HL-60 (cell line): ENCODE data around the gene EGLN1.

Experiments
- DNase-seq, 2 experiments: peaks; one replicate each; pipeline ENCODE4 v3.0.0-alpha.2; 2010 to 2020; ENCODE audit warnings: low read depth in 1 of 2, low spot score in 1 of 2
- H3K27ac ChIP-seq: fragments of 250-450 bp; sonication (Bioruptor Pico); replicated peaks from 2 replicates; pipeline ENCODE4 v1.5.1; 2020; ENCODE audit warnings: mild to moderate bottlenecking, moderate library complexity
- H3K27me3 ChIP-seq: fragments of 250-450 bp; sonication (Bioruptor Pico); 2 replicates; pipeline ENCODE4 v1.5.1; 2021; ENCODE audit warnings: mild to moderate bottlenecking, moderate library complexity; ENCODE audit not compliant: insufficient read depth, poor library complexity, severe bottlenecking
- H3K4me3 ChIP-seq: replicated peaks from 2 replicates; pipeline ENCODE4 v1.5.1; 2011; ENCODE audit warnings: mild to moderate bottlenecking, control low read depth, low read length; ENCODE audit not compliant: insufficient read depth
- CTCF ChIP-seq: IDR thresholded peaks from one replicate; pipeline ENCODE4 v1.5.1; 2011; ENCODE audit warnings: low read length, control low read depth, inconsistent platforms; ENCODE audit not compliant: insufficient read depth
- GABPA ChIP-seq: IDR thresholded peaks from 2 replicates; pipeline ENCODE4 v1.6.1; 2012; ENCODE audit warnings: low read depth
- POLR2AphosphoS5 ChIP-seq: IDR thresholded peaks from 2 replicates; pipeline ENCODE4 v1.6.1; 2012; ENCODE audit warnings: low read depth
- REST ChIP-seq: IDR thresholded peaks from 2 replicates; pipeline ENCODE4 v1.6.1; 2012; ENCODE audit warnings: low read depth; ENCODE audit not compliant: insufficient replicate concordance
- SPI1 ChIP-seq: IDR thresholded peaks from 2 replicates; pipeline ENCODE4 v1.6.1; 2012; ENCODE audit warnings: low read depth, mild to moderate bottlenecking, borderline replicate concordance

Gene EGLN1

GRCh38 chr1:231395076-231395997 is 26.8 kb downstream of the EGLN1 start:
- Histone ChIP-seq H3K27me3 (no peaks in the 10 kb centered on the region), H3K4me3 (no peak overlapping the region), H3K27ac (no peak overlapping the region)
- TF ChIP-seq POLR2AphosphoS5 (no peak), GABPA (no peak), REST (no peak), CTCF (no peak), SPI1 (no peak)
- peak in 1 of 2 experiments; percentile 9 for DNase-seq

- no peak for DNase-seq
- no peaks in the 10 kb centered on the region for H3K27me3 ChIP-seq
- no peak for TF ChIP-seq POLR2AphosphoS5
- TF ChIP-seq CTCF, result no peak
- TF ChIP-seq SPI1, result no peak
- no peak for TF ChIP-seq GABPA
- TF ChIP-seq REST, result no peak
- H3K4me3 ChIP-seq, result no peak overlapping the region
- no peak overlapping the region for H3K27ac ChIP-seq
Observed at GRCh38 chr1:231393668-231394067, 28.4 kb downstream of the EGLN1 start.

- DNase-seq, result no peak
- Histone ChIP-seq H3K27ac (no peak overlapping the region), H3K27me3 (no peaks in the 10 kb centered on the region), H3K4me3 (no peak overlapping the region)
- peak; percentile 86 for TF ChIP-seq REST
- no peak for TF ChIP-seq SPI1
- no peak for TF ChIP-seq GABPA
- TF ChIP-seq POLR2AphosphoS5, result no peak
- TF ChIP-seq CTCF, result no peak
Observed at GRCh38 chr1:231392389-231393131, 29.5 kb downstream of the EGLN1 start.
